Uterus (tissue), 2 donors: ENCODE results near the gene TMEM131.

Experiments used
- POLR2A ChIP-seq, 2 donors: fragments of 450-650 bp; IDR thresholded peaks; one replicate each; pipeline ENCODE4 v1.6.1; 2016; ENCODE audit warnings: antibody characterized with exemption in 2 of 2, mild to moderate bottlenecking in 1 of 2, moderate library complexity in 1 of 2
- TF ChIP-seq, protein P1 (sequence below), 4 experiments: fragments of 200-600 bp in 2 of 4; fragments of 450-650 bp in 2 of 4; sonication (generic) in 2 of 4; IDR thresholded peaks; one replicate each; pipeline ENCODE4 v1.5.1; 2016 to 2019; ENCODE audit warnings: antibody characterized with exemption in 4 of 4, mild to moderate bottlenecking in 2 of 4, moderate library complexity in 1 of 4

DNA sequence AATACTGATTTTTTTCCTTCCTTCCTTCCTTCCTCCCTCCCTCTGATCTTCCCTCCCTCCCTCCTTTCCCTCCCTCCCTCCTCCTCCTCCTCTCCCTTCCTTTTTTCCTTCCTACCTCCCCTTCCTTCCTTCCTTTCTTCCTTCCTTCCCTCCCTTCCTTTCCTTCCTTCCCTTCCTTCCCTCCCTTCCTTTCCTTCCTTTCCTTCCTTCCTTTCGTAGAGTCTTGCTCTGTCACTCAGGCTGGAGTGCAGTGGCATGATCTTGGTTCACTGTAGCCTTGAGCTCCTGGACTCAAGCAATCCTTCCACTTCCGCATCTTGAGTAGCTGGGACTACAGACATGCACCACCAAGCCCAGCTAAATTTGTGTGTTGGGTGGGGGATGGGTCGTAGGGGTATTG lies 8.9 kb upstream of the TMEM131 start:
- TF ChIP-seq, protein P1, sequence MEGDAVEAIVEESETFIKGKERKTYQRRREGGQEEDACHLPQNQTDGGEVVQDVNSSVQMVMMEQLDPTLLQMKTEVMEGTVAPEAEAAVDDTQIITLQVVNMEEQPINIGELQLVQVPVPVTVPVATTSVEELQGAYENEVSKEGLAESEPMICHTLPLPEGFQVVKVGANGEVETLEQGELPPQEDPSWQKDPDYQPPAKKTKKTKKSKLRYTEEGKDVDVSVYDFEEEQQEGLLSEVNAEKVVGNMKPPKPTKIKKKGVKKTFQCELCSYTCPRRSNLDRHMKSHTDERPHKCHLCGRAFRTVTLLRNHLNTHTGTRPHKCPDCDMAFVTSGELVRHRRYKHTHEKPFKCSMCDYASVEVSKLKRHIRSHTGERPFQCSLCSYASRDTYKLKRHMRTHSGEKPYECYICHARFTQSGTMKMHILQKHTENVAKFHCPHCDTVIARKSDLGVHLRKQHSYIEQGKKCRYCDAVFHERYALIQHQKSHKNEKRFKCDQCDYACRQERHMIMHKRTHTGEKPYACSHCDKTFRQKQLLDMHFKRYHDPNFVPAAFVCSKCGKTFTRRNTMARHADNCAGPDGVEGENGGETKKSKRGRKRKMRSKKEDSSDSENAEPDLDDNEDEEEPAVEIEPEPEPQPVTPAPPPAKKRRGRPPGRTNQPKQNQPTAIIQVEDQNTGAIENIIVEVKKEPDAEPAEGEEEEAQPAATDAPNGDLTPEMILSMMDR (IDR thresholded peaks at IDR 0.05), result no peak
- TF ChIP-seq POLR2A (IDR thresholded peaks at IDR 0.05), result no peak
